NOMO-1 treated with dmso at 0.1 percent for 144 hours (cell line): ENCODE data around the gene PARD3.

Source experiments
- DNase-seq: peaks from one replicate; lab custom pipeline; 2025; ENCODE audit not compliant: unreplicated experiment; lab: John Stamatoyannopoulos, UW

Gene PARD3

DNA sequence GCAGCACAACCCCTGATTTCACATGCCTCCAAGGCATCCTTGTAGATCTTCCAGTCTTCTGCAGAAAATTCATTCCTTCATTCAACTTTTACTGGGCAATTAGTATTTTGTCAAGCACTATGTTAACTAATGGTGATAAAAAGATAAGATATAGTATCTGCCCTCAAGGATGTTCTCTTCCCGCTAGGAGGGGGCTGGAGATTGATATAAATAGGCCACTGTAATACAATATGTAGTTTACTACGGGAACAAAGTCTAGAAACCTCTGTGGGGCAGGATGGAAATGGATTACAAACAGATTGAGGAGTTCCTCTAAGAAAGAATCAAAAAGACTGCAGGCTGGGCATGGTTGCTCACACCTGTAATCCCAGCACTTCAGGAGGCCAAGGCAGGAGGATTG is 10.3 kb upstream of the PARD3 start:
- no peak for DNase-seq

DNA sequence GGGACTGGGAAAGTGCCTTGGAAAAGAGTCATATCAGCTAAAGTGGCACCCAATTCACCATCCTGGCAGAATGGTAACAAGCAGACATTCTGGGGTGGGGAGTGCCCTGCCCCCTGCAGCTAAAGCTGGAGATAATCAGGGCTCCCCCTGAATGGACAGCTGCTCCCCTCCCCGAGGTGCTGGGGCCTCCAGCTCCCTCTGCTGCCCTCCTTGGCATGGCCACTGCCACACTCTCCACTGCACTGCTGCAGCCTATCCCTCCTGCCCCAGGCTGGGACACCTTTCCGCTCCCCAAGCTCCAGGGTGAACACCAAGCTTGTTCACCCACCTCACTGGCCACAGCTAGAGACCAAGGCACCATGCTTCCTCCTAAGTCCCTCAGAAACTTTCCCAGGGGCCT is 9.8 kb upstream of the PARD3 start:
- DNase-seq, result no peak

DNA sequence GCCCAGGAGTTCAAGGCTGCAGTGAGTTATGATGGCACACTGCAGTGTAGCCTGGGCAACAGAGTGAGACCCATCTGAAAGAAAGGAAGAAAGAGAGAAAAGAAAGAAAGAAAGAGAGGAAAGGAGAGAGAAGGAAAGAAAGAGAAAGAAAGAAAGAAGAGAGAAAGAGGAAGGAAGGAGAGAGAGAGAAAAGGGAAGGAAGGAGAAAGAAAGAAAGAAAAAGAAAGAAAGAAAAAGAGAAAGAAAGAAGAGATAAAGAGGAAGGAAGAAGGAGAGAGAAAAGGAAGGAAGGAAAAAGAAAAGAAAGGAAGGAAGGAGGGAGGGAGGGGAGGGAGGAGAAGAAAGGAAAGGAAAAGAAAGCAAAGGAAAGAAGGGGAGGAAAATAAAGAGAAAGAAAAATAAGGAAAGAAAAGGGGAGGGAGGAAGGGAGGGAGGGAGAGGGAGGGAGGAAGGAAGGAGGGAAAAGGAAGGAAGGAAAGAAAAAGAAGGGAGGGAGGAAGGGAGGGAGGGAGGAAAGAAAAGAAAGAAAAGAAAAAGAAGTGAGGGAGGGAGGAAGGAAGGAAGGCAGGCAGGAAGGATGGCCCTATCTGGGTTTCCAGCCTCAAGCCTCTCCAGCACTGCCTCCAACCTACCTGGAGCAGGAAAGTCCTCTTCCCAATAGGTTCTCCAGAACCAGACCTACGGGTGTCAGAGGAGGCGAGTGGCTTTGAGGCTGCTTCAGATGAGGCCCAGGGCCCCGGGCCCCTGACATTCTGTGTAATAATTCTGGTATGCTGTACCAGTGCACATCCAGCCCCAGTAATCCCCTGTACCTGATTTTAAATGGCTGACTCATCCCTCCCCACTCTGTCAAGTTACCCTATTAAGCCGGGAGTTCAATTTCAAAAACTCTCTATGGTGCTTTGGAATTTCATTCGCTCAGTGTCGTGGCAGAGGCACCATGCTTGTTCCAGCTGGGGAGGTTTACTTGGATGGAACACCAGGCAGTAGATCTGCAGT is 6.8 kb upstream of the PARD3 start:
- no peak for DNase-seq

DNA sequence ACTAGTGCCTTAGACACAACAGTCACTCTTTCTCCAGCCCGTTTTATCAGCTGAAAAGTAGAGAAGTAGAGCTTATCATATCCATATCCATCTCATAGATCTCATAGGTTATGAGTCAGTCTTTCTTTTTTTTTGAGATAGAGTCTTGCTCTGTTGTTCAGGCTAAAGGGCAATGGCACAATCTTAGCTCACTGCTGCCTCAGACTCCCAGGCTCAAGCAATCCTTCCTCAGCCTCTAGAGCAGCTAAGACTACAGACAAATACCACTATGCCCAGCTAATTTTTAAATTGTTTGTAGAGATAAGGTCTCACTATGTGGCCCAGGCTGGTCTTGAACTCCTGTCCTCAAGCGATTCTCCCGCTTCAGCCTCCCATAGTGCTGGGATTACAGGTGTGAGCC is 2.5 kb upstream of the PARD3 start:
- DNase-seq, result no peak

DNA sequence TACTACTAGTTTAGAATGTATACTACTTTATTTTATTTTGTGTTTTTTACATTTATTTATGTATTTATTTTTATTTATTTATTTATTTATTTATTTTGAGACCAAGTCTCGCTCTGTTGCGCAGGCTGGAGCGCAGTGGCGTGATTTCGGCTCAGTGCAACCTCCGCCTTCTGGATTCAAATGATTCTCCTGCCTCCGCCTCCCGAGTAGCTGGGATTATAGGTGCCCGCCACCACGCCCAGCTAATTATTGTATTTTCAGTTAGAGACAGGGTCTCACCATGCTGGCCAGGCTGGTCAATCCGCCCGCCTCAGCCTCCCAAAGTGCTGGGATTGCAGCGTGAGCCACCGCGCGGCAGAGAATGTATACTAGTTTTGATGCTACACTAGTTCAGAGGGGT is 2.0 kb upstream of the PARD3 start:
- DNase-seq, result no peak

DNA sequence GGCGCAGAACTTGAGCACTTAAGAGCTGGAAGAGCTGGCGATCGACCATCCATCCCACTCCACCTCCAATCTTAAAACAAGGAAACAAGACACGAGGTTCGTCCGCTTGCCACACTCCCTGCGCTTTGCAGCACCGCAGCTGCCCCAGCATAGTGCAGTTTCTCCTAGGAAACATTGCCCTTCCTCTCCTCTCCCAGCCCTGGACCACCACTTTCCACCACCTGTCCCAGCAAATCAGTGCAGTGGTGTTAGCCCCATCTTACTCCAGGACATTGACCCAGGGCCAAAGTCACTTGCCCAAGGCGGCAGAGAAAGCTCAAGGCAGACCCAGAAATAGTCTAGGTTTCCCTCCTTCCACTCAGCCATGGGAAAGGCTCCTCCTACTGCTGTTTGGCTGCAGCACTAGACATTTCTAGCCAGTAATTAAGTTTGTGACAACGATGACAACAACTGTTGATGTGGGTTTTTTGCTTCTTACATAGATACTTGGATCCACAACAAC is 1.5 kb upstream of the PARD3 start:
- no peak for DNase-seq

DNA sequence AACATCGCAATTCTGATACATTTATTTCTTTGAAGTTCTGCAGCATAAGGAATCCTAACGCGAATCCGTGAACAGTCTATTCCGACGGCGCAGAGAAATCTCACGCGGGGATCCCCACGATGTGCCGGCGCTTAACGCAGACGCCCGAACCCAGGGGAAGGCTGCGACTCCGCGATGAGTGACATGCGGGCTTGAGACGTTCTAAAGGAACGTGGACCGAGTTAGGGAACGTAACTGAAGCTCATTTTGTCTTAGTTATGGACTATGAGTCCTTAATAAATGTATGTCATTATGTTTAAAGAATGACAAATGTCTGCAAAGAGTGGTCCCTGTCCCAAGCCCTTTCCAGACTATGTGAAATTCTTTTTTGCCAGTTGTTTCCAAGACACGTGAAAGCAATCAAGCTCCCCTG is 995 bp upstream of the PARD3 start:
- no peak for DNase-seq

DNA sequence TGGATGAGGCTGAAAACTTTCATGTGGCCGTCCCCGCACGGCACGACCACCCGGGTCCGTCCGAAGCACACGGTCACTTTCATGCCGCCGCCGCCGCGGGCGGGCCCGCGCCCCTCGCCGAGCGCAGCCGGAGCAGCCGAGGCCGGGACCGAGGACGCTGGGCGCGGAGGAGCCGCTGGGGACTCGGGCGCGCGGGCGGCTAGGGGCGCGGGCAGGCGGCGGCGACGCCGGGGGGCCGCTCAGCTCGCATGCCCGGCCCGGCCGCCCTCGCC is 247 bp downstream of the PARD3 start:
- no peak for DNase-seq

DNA sequence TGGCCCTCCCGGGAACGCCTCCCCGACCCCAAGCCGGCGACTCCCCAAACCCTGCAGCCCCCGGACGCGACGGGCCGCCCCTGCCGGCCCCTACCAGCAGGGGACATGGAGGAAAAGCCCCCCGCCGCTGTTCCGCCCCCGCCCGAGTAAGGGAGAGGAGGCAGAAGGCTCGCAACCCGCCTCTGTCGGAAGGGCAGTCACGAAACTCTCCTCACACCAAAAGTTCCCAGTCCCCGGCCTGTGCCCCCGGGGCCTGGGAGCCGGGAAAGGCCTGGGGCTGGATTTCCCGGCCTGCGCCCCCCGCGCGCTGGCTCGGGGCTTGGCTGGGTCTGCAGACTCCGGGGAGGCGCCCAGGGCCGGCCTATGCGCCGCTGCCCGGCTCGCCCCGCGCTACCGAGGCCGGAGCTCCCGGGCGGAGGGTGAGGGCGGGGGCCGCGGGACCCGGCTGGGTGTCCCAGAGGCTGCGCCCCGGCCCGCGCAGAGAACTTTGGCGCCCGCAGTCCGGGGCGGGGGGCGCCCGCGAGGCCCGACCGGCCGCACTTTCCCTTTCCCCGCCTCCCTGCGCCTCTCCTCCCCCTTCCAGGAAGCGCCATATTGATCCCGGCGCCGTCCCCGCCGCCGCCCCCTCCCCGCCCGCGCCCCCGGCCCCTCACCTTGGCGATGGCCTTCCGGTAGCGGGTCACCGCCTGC is 728 bp downstream of the PARD3 start:
- no peak for DNase-seq

DNA sequence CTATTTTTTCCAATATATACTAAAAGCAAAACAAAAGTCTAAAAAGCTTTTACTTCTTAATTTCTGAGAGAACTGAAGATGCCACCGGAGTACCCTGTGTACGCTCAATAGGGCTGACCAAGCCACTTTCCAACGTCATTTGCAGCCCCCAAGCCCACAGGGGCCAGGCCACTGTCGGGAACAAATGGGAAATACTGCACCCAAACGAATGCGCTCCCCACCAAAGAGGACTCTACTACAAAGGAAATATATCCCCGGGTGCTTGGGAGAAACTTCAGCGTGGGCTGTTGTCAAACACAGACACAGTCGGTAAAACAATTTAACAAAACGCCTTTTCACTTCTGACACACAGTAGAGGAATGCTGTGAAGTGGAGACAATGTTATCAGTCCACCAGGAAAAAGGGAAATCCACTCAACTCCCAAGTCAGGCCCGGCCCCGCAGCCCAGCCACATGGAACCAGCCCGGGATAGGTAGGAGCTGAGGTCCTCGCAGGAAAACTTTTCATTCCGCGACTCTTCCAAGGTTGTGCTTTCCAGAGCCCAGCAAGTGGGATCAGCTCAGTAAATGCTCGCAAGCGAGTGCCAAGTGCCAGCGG is 1.4 kb downstream of the PARD3 start:
- no peak for DNase-seq

DNA sequence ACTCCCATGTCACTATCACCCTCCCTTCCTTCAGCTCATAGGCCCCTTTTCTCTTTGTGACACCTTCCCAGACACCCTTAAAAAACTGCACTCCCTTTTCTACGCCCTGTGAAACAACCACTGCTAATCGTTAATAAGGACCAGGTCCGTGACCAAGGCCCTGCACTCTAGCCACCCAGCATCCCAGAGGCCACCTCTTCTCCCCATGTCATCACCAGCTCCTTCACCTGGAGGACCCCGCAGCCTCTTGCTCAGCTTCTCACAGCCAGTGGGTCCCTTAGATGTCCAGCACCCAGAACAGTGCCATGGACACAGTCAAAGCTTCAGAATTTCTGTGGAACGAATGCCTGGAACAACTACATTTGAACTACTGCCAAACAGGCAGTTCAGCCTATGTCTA is 2.3 kb downstream of the PARD3 start:
- no peak for DNase-seq

DNA sequence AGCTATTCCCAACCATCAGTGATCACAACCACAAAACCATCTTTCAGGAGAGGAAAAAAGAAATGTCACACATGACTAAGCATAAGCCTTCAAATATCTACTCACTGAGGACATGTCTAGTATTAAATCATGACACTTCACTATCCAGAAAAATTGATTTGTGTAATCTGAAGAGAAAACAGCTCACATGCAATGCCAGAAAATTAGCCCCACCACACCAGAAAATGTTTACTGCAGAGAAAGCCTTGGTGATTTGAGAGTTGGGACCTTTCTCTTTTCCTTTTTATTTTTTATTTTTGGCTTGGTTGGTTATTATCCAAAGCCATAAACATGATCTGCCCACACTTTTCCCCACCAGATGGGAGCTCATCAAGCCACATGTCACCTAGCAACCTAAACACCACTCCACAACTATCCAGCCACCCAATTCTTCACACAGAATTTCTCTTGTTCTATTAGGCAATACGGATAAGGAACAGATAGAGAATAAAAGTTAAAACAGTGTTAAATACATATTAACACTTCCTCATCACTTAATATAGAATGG is 3.1 kb downstream of the PARD3 start:
- DNase-seq, result no peak

DNA sequence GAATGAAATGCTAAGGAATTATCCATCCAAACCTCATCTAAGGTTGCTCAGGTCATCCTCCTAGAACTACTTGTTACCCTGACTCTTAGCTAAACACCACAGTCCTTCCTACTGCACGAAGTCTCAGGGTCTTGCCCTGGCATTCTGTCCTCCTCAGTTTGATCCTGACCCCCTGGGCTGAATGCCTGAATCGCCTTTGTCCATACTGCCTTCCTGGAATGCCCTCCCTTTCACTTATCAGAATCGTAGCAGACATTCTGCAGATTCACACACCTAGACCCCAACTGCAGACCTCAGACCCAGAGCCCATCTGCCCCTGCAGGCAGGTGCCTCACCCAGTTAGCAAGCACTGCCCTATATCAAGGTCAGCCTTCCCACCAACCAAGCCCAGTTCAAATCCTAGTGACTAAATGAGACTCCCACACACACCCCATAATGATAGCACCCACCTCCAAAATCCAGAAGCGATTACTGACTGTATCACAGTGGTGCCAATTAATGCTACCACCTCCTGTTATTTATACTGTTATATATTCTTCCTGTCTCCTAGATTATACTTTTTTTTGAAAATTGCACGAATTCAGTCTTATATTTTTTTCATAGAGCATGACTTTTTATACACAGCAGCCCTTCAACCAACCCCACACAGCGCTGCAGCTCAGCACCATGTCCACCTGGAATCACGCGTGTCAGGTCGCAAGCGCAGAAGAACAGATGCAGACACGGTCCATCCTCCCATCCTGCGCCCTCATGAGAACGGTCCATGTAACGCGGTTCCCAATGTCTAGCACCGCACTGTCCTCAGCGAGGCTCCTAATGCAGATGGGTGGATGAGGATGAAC is 3.7 kb downstream of the PARD3 start:
- no peak for DNase-seq

DNA sequence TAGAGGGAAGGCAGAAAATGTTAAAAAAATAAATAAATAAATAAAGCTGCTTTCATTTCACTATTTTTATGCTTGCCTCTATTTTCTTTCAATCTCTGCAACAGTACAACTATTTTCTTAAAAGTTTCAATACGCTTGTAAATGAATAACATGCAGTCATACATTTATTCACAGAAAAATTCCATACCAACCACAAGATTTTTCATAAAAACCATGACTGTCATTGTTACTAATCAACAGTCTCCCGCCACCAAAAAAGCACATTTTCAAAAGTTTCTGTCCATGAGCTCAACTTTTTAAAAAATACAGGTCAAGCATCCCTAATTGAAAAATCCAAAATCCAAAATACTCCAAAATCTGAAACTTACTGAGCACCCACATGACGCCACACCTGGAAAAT is 5.3 kb downstream of the PARD3 start:
- DNase-seq, result no peak

DNA sequence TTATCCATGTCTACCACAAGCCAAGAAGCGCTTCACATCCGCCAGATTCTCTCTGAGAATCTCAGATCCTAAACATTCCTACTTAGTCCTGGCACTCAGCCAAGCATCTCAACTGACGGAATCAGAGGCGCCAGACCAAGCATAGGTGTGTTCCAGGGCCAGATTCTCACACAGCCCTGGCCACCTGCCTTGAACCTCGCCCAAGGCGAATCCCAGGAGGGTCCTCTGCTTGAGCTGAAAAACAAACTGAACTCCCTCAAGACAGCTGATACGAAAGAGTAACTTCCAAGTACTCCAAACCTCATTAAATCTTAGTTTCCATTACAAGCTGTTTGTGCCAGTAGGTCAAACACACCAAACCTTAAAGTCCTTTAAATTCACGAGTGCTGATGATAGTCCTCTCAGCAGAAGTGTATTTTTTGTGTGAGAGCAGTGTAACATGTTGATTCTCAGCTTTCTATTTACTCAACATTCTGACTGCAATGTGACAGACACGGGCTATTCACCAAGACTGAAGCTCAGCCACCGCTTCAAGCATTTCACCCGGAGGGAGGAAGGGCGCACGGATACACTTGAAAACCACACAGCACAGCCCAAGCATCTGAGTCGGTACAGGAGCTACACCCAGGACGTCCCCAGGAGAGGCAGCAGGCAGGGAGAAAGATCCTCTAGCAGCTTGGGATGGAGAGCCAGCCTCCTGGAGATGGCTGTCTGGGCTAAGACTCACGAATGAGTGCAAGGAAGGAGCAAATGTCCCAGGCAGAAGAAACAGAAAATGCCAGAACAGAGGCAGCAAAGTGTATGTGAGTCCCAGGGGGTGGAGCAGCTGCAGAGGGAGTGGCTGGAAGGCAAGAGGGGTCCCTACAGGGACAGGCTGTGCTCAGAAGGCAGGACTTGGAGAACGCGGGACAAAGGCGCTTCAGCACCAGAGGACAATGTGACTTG is 6.0 kb downstream of the PARD3 start:
- DNase-seq, result no peak

DNA sequence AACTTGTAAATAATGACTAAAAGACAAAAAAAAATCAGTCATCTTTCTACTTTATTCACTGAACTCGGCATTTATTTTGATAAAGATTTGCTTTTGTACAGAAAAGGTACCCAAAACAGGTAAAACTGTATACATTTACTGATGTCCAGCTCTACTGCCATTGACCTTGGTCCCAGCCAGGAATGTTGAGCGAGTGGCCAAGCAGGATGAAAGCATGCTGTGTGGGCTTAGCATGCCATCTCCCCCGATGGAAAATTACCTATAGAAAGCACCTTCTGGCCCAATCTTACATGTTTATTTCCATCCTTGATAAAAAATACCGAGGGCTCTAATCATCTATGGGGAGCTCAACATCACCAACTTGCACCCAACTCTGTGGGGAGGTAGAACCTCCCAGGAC is 6.8 kb downstream of the PARD3 start:
- DNase-seq, result no peak

DNA sequence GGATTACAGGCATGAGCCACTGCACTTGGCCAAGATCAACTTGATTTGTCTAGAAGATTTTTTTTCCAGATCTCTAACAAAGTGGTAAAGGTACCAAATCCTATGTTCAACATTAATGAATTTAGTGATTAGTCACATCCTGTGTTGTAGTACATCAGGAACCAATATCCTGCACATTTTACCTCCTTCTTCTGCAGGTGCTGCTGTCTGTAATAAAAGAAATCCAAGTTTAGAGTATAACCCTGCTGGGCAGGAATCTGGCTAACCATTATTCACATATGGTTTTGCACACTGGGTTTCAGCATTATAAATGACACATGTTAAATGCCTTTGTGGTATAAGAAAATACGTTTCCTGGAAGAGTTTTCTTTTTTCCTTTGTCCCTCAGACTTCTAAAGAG is 10.8 kb downstream of the PARD3 start:
- DNase-seq, result no peak

DNA sequence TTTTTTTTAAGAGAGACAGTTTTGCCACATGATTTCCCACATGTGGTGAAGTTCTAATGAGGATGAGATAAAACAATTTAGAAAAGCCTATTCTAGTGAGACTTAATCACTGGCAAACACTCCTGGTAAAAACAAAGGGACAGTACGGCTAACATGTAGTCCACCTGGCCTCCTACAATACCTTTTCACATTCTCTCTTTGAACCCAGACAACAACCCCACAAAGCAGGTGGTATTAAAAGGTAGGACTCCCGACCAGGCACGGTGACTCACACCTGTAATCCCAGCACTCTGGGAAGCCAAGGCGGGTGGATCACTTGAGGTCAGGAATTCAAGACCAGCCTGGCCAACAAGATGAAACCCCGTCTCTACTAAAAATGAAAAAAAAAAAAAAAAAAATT is 12.4 kb downstream of the PARD3 start:
- no peak for DNase-seq

DNA sequence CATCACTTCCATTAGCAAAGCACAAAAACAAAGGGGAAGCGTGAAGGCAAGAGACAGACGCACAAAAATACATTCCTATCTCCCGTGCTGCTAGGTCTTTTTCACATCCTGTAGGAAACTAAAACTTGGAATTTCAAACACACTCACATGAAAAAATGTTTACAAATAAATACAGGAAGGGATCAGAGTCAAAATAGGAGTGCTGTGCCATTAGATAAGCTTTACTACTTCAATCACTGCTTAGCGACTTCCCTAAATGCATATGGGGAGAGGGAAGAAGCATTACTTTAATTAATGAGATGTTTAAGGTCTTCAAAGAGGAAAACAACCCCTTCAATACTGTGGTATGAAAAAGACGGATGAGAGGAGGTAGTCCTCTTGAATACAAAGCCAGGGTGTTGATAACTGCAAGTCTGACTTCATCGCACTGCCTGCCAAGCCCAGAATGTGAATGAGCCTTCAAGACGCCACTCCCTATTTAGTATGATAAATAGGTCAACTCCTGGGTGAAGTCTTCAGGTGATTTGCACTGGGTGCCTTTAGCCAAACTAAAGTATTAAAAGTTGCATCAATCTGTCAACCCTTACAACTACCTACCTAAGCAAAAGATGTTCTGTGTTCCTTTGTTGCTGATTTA is 13.9 kb downstream of the PARD3 start:
- DNase-seq, result no peak
